ENCODE measurements around the gene ATL2. TPM values are rescaled to one million over a fixed set of nuclear protein-coding genes. Genes with fewer than 3 reads are reported as not detected.

ATL2 gene
- total RNA-seq, 1 experiment from 2014 or later: 66.7 TPM

DNA sequence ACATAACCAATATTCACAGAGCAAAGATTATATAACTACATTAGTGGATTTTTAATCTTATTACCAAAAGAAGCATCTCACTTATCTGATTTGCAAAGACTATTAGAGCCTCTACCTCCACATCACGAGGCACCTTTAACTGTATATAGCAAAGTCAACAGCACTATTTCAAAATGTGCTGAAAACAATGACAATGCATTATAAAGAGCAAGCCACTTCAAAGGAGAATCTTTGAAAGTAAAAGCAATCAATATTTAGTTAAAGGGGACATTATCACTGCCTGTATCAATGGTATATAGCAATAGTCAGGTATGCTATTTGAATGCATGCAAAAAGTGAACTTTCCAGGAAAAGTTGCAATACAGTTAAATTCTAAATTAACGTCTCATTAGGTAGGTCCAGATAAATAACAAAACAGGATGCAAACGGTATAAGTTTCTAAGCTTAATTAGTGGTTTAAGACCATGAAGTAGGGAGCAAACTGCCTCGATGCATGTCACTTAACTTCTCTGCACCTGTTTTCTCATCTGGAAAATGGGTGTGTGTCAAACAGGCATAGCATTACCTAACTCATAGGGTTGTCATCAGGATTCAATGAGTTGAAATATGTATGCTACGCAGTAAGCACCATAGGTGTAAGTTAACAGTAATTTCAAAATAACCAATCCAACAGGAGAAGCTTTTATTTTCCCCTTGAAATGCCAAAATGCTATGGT lies 31.6 kb downstream of the ATL2 start:
- Histone ChIP-seq H4K91ac (ENCODE audit: insufficient read length, low read depth, low read length) (no peak overlapping the region), H3K27ac (ENCODE audit: insufficient read length, low read depth, low read length) (no peak overlapping the region), H3K4ac (ENCODE audit: low read depth, low read length) (no peak overlapping the region), H4K20me1 (ENCODE audit: control insufficient read depth, insufficient read depth, insufficient read length) (no peaks in the 10 kb centered on the region), H2BK15ac (ENCODE audit: low read depth, low read length) (no peak overlapping the region), H3K79me1 (ENCODE audit: insufficient read depth, low read depth, low read length, poor library complexity, severe bottlenecking) (peaks cover 6% of the 10 kb centered on the region), H4K5ac (ENCODE audit: insufficient read length, low read depth, low read length) (no peak overlapping the region), H3T11ph (ENCODE audit: low read length) (no peak overlapping the region), H2BK120ac (ENCODE audit: low read depth, low read length, poor library complexity, severe bottlenecking) (no peak overlapping the region), H3K23ac (ENCODE audit: insufficient read length, low read depth, low read length) (no peak overlapping the region), H3K4me2 (ENCODE audit: insufficient read depth, insufficient read length, low read length) (no peak overlapping the region), H3K14ac (ENCODE audit: insufficient read depth, low read length) (no peak overlapping the region), H3K4me1 (ENCODE audit: insufficient read depth, low read length) (no peaks in the 10 kb centered on the region), H2AFZ (ENCODE audit: low read length) (no peak overlapping the region), H3K27me3 (ENCODE audit: insufficient read depth, low read length) (no peaks in the 10 kb centered on the region), H3K9me3 (ENCODE audit: control insufficient read depth, low read depth, low read length) (no peaks in the 10 kb centered on the region), H3K79me2 (ENCODE audit: insufficient read depth, low read length) (peaks cover 23% of the 10 kb centered on the region; the same call in 1 of the 2 replicates), H3K23me2 (ENCODE audit: insufficient read length, low read depth, low read length, poor library complexity, severe bottlenecking) (no peaks in the 10 kb centered on the region), H3K56ac (ENCODE audit: insufficient read length, low read depth, low read length) (no peak overlapping the region), H2BK20ac (ENCODE audit: low read depth, low read length, poor library complexity, severe bottlenecking) (no peak overlapping the region), H3K18ac (ENCODE audit: insufficient read length, low read depth, low read length) (no peak overlapping the region), H4K8ac (replicated peaks; ENCODE audit: insufficient read length, low read depth, low read length) (no peak overlapping the region), H2BK12ac (ENCODE audit: insufficient read length, low read depth, low read length) (no peak overlapping the region), H3K9ac (ENCODE audit: extremely low read depth, insufficient read length, low read length) (no peak overlapping the region), H2AK5ac (ENCODE audit: insufficient read length, low read length) (no peak overlapping the region), H2BK5ac (ENCODE audit: insufficient read length, low read length) (no peak overlapping the region)
- Mint-ChIP-seq H3K27me3 (ENCODE audit: low read depth) (no peaks in the 10 kb centered on the region), H3K4me1 (no peaks in the 10 kb centered on the region), H3K27ac (no peak overlapping the region), H3K4me3 (no peak overlapping the region), H3K36me3 (ENCODE audit: insufficient read depth in 1 of 3, low read depth in 3 of 3) (peaks cover 17 to 33% (median 31%) of the 10 kb centered on the region in 3 experiments), H3K9me3 (no peaks in the 10 kb centered on the region; a peak in 1 of 5 replicates)
- DNase-seq: no peak
- no peak for TF ChIP-seq CTCF (conservative IDR thresholded peaks at IDR 0.05)
- no CpG with 5 or more reads among the region's 5 CpGs for WGBS (ENCODE audit: extremely low coverage, insufficient read length, low lambda C conversion rate)

Measured in H9 (cell line).